HCT116 (cell line): Measurements from ENCODE around the gene MT4. TPM values are rescaled to one million over a fixed set of nuclear protein-coding genes. Genes with fewer than 3 reads are reported as not detected.

Source experiments
- ATAC-seq: fragments of 200-7000 bp; cut with Tn5 transposase; 2 replicates; pipeline ENCODE4 v1.9.1; 2020; ENCODE audit warnings: mild to moderate bottlenecking, moderate library complexity
- BruUV-seq: library from RNA; stranded (reverse); fragments of 400-500 nt; replicated peaks from 2 replicates; lab custom pipeline; 2021; lab: Mats Ljungman, UMichigan
- CTCF ChIA-PET: fragments of 300-600 bp; sonication (Branson Sonifier 250); formaldehyde crosslinking; loops from one replicate; lab custom pipeline; 2021; ENCODE audit warnings: antibody characterized with exemption; lab: Charles Lee
- POLR2A ChIA-PET: fragments of 300-600, 350-600 bp; sonication (Branson Sonifier 250); formaldehyde crosslinking; loops from one replicate; lab custom pipeline; 2021; ENCODE audit warnings: antibody characterized with exemption; lab: Charles Lee
- RAD21 ChIA-PET, 2 experiments: fragments of 300-600 bp; sonication (Branson Sonifier 250); formaldehyde crosslinking; loops; one replicate each; lab custom pipeline; 2023; ENCODE audit warnings: low total read pairs in 2 of 2; ENCODE audit not compliant: uncharacterized antibody in 2 of 2, unreplicated experiment in 2 of 2, low non-redundant PET in 1 of 2; lab: Charles Lee
- DNase-seq: peaks from one replicate; pipeline ENCODE4 v3.0.0-alpha.2; 2010; ENCODE audit warnings: low read depth, low spot score
- H2AFZ ChIP-seq: fragments of 200-600 bp; shearing (Covaris generic), sonication (generic); 2 replicates; pipeline ENCODE4 v1.6.1; 2017; ENCODE audit warnings: low read depth, mixed run types, mixed read lengths, antibody characterized with exemption, low read length; ENCODE audit not compliant: poor library complexity, severe bottlenecking
- H3K27ac ChIP-seq: 2 replicates; pipeline ENCODE4 v1.5.1; 2012; ENCODE audit warnings: low read depth, low read length
- H3K27me3 ChIP-seq: fragments of 200-600 bp; sonication (generic); 2 replicates; pipeline ENCODE4 v1.6.1; 2016; ENCODE audit warnings: mixed run types, low read length, mixed read lengths; ENCODE audit not compliant: insufficient read depth
- H3K36me3 ChIP-seq, 2 experiments: fragments of 200-500 bp in 1 of 2; fragments of 200-600 bp in 1 of 2; sonication (Bioruptor generic) in 1 of 2; sonication (generic) in 1 of 2; 2 replicates each; pipeline versions ENCODE4 v1.5.1 to v1.6.1; 2014 to 2016; ENCODE audit warnings: low read length in 2 of 2, inconsistent platforms in 1 of 2, mixed read lengths in 1 of 2, mixed run types in 1 of 2; ENCODE audit not compliant: insufficient read depth in 2 of 2, control insufficient read depth in 1 of 2
- H3K4me1 ChIP-seq, 2 experiments: fragments of 200-600 bp in 1 of 2; sonication (generic) in 1 of 2; 2 replicates each; pipeline versions ENCODE4 v1.5.1 to v1.6.1; 2012 to 2017; ENCODE audit warnings: low read length in 2 of 2, inconsistent platforms in 1 of 2, mild to moderate bottlenecking in 1 of 2, mixed read lengths in 1 of 2, mixed run types in 1 of 2, moderate library complexity in 1 of 2; ENCODE audit not compliant: insufficient read depth in 2 of 2, control insufficient read depth in 1 of 2
- H3K4me2 ChIP-seq: fragments of 200-600 bp; sonication (generic); 2 replicates; pipeline ENCODE4 v1.6.1; 2017; ENCODE audit warnings: mixed run types, low read length, mixed read lengths
- H3K4me3 ChIP-seq, 2 experiments: fragments of 200-600 bp in 1 of 2; sonication (generic) in 1 of 2; replicated peaks in 1 of 2; 2 replicates each; pipeline ENCODE4 v1.5.1; 2011 to 2016; ENCODE audit warnings: low read length in 2 of 2, control low read depth in 1 of 2, low read depth in 1 of 2, mild to moderate bottlenecking in 1 of 2, mixed read lengths in 1 of 2, mixed run types in 1 of 2
- H3K79me2 ChIP-seq: fragments of 200-600 bp; sonication (generic); 2 replicates; pipeline ENCODE4 v1.6.1; 2017; ENCODE audit warnings: mild to moderate bottlenecking, mixed run types, low read length, moderate library complexity, mixed read lengths; ENCODE audit not compliant: insufficient read depth
- H3K9ac ChIP-seq: fragments of 200-600 bp; sonication (generic); 2 replicates; pipeline ENCODE4 v1.6.1; 2016; ENCODE audit warnings: low read length, mixed read lengths
- H3K9me2 ChIP-seq: fragments of 200-600 bp; sonication (generic), shearing (Covaris generic); 2 replicates; pipeline ENCODE4 v1.6.1; 2017; ENCODE audit warnings: mixed run types, mild to moderate bottlenecking, moderate library complexity; ENCODE audit not compliant: insufficient read depth
- H3K9me3 ChIP-seq, 2 experiments: fragments of 200-500 bp in 1 of 2; fragments of 200-600 bp in 1 of 2; sonication (Bioruptor generic) in 1 of 2; sonication (generic) in 1 of 2; 2 replicates each; pipeline ENCODE4 v1.6.1; 2014 to 2017; ENCODE audit warnings: low read length in 2 of 2, mixed read lengths in 2 of 2, inconsistent platforms in 1 of 2, low read depth in 1 of 2, mild to moderate bottlenecking in 1 of 2, mixed run types in 1 of 2, moderate library complexity in 1 of 2; ENCODE audit not compliant: control insufficient read depth in 1 of 2, insufficient read depth in 1 of 2
- H4K20me1 ChIP-seq: fragments of 200-600 bp; sonication (generic), shearing (Covaris generic); 2 replicates; pipeline ENCODE4 v1.6.1; 2017; ENCODE audit warnings: mixed run types, mild to moderate bottlenecking, moderate library complexity; ENCODE audit not compliant: insufficient read depth
- ATF3 ChIP-seq: IDR thresholded peaks from 2 replicates; pipeline ENCODE4 v1.6.1; 2012
- CBX3 ChIP-seq: IDR thresholded peaks from 2 replicates; pipeline ENCODE4 v1.6.1; 2012; ENCODE audit warnings: low read depth
- CTCF ChIP-seq, 3 experiments: fragments of 200-600 bp in 1 of 3; sonication (generic) in 1 of 3; IDR thresholded peaks in 2 of 3; conservative IDR thresholded peaks in 1 of 3; 2 replicates each; pipeline ENCODE4 v1.5.1; 2012 to 2017; ENCODE audit warnings: low read depth in 2 of 3, low read length in 2 of 3, antibody characterized with exemption in 1 of 3, borderline replicate concordance in 1 of 3, control low read depth in 1 of 3, mild to moderate bottlenecking in 1 of 3, mixed read lengths in 1 of 3, mixed run types in 1 of 3, moderate library complexity in 1 of 3; ENCODE audit not compliant: insufficient read depth in 1 of 3
- EZH2 ChIP-seq: fragments of 200-600 bp; sonication (generic); IDR thresholded peaks from 2 replicates; pipeline ENCODE4 v1.6.1; 2017; ENCODE audit warnings: antibody characterized with exemption, mixed run types
- FOSL1 ChIP-seq: IDR thresholded peaks from 2 replicates; pipeline ENCODE4 v1.6.1; 2012; ENCODE audit warnings: low read depth
- JUND ChIP-seq: IDR thresholded peaks from 2 replicates; pipeline ENCODE4 v1.6.1; 2012
- REST ChIP-seq: IDR thresholded peaks from 2 replicates; pipeline ENCODE4 v1.6.1; 2012; ENCODE audit warnings: low read depth
- SRF ChIP-seq: IDR thresholded peaks from 2 replicates; pipeline ENCODE4 v1.6.1; 2012; ENCODE audit warnings: low read depth
- intact Hi-C: fragments of 100-400 bp; cut with micrococcal nuclease; formaldehyde crosslinking; loops from 2 replicates; pipeline ENCODE4 v1.10.0; 2022
- total RNA-seq: library from RNA; stranded (reverse); gene quantifications from one replicate; pipeline ENCODE4 v1.2.1, GENCODE V29; 2021; ENCODE audit not compliant: unreplicated experiment

The MT4 gene
- total RNA-seq, 1 experiment from 2014 or later: not detected

- TF ChIP-seq REST (no peak), FOSL1 (no peak)
- TF ChIP-seq, all 23 proteins: peak for 0
These were observed 36.5 kb downstream of the MT4 start (continued) for GRCh38 chr16:56601325-56601724.

- peaks cover 33 to 53% of the 10 kb centered on the region in 2 experiments for H3K4me1 ChIP-seq
- ChIA-PET RAD21 (interaction anchor here (1.0 to 1.8 kb wide), 3 partner anchors 22 to 98 kb away, joined by 5 to 13 read pairs (median 9); partner anchors contain the start of gene MT1E (in 1 of the 2)), CTCF (interaction anchor here (0.6 to 5.3 kb wide), 9 partner anchors 9 to 186 kb away, joined by 3 to 65 read pairs (median 3); no protein-coding TSS in a partner anchor), POLR2A (interaction anchor here (0.6 to 16.1 kb wide), 5 partner anchors 21 to 304 kb away, joined by 3 to 344 read pairs (median 4); partner anchors contain the start of gene MT1E)
- H3K79me2 ChIP-seq: peaks cover 2% of the 10 kb centered on the region; the same call in 1 of the 2 replicates
- H3K4me3 ChIP-seq: no peak overlapping the region
- peak; percentile 36 for ATAC-seq
- no peak overlapping the region for H3K4me2 ChIP-seq
- intact Hi-C loops: loop anchor here (1.0 kb wide), 1 partner anchor 99 kb away; no protein-coding TSS in a partner anchor
- H3K9me2 ChIP-seq: no peaks in the 10 kb centered on the region
- H3K27ac ChIP-seq: no peak overlapping the region
- H3K27me3 ChIP-seq: no peaks in the 10 kb centered on the region
- H3K9me3 ChIP-seq: no peaks in the 10 kb centered on the region
- peak overlapping the region; percentile 56 for H2AFZ ChIP-seq
- no peaks in the 10 kb centered on the region for H4K20me1 ChIP-seq
- peak; percentile 56 for DNase-seq
- no TSS peak for BruUV-seq
- no peaks in the 10 kb centered on the region for H3K36me3 ChIP-seq
- TF ChIP-seq JUND (no peak), CBX3 (no peak), ATF3 (no peak), EZH2 (no peak), CTCF (IDR thresholded peaks at IDR 0.05 in 2 of 3, conservative IDR thresholded peaks at IDR 0.05 in 1 of 3; ENCODE audit: borderline replicate concordance in 1 of 3, insufficient read depth in 1 of 3, low read depth in 2 of 3, low read length in 2 of 3) (peak in 2 of 3 experiments; percentile 53 to 55; a peak in 4 of 6 replicates), SRF (no peak)
- H3K9ac ChIP-seq: no peak overlapping the region
These were observed 38.7 kb downstream of the MT4 start for GRCh38 chr16:56603589-56603988.
